RCC 7860 (cell line): Measurements from ENCODE around the gene SYT12.

Experiments used
- DNase-seq: peaks from one replicate; pipeline ENCODE4 v3.0.0-alpha.2; 2015; ENCODE audit warnings: low spot score
- FAIRE-seq: peaks from 2 replicates; lab custom pipeline; 2012; peaks lifted over from hg19 to GRCh38; lab: Jason Lieb, UNC

The SYT12 gene

DNA sequence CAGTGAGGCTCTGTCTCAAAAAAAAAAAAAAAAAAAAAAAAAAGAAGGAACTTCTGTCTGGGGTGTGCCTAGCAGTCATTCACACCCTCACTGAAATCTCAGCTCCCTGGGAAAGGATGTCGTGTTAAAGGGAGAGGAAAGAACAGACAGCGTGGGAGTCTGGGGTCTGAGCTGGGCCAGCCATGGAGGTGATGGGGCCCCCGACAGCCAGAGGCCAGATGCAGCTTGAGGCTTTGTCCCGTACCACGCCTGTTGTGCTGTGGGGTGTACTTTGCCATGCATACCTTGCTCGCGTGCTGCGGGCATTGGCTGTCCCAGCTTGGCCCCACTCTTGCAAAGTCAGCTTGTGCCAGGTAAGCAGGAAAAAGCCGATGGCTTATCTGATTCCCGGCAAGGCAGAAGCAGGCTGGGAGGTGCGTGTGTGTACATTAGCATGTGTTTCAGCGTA is 4.6 kb downstream of the SYT12 start:
- no peak for DNase-seq
- no peak for FAIRE-seq

DNA sequence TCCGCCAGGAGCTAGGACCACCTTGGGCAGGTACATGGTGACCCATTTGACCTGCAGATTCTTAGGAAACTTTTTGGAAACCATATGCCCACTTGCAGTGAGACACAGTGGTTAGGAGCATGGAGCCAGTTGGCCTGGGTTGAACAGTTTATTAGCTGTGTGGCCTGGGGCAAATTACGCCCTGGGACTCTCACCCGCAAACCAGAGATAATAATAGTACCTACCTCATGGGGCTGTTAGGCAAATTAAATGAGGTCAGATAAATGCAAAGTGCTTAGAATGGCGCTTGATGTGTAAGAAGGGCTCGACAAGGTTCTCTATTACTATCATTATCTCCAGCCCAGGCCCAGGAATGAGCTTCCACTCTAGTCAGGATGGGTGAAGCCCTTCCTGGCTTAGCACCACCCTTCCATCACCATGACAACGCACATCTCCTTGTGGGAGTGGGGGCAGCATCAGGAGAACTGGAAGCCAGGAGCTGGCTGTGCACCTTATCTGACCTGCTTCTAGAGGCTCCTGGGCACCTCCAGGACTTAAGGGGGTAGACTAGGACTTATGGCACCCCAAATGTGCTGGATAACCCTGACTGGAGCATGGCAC is 5.1 kb downstream of the SYT12 start:
- FAIRE-seq: no peak

DNA sequence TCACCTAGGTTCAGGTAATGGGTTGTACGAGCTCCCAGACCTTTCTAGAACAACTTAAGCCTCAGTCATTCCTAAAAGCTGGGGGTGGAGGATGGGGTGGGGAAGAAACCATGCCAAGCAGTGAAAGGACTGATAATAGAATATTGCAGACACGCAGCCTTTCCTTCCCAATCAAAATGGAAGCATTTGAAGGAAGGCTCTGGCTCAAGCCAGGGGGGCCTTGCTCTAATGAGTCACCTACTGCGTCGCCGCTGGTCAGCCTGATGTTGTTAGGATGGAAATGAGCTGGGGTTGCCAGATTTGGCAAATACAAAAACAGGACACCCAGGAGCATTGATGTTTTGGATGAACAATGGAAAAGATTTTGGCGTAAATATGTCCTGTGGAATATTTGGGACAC is 6.2 kb downstream of the SYT12 start:
- DNase-seq: no peak
- no peak for FAIRE-seq

More for the DNA sequence above, 5.1 kb downstream of the SYT12 start:
- DNase-seq: no peak

GRCh38 chr11:67030976-67031375 is 8.0 kb downstream of the SYT12 start:
- FAIRE-seq (no peak), DNase-seq (no peak)

- DNase-seq: peak; percentile 81
- peak; percentile 79 for FAIRE-seq
These were observed 9.0 kb downstream of the SYT12 start for GRCh38 chr11:67031791-67032561.

DNA sequence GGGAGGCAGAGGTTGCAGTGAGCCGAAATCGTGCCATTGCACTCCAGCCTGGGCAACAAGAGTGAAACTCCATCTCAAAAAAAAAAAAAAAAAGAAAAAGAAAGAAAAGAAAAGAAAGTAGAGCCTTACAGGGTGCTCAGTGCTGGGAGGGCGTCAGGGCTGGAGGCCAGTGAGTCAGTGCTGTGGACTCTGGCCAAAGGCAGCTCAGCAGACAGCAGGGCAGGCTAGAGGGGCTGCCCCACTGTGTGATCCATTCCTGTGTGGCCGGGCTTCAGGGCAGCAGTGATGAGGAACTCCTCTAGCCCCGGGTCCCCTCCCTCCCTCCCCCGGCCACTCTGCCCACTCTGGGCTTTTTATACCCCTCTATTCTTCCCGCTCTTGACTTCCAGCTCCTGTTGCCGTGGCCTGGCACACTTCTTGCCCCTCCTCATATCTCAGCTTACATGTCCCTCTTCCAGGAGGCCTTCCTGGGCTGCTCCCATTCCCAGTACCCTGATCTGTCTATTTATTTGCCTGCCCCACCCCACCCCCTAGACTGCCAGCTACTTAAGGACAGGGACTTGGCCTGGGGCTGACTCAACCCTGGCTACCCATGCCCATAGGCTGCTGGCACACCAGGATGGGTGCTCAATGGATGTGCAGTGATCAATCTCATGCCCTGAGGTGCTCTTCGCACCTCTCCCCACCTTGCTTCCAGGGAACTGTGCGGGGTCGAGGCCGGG is 10.1 kb downstream of the SYT12 start:
- DNase-seq (peak; percentile 86), FAIRE-seq (peak; percentile 71)

DNA sequence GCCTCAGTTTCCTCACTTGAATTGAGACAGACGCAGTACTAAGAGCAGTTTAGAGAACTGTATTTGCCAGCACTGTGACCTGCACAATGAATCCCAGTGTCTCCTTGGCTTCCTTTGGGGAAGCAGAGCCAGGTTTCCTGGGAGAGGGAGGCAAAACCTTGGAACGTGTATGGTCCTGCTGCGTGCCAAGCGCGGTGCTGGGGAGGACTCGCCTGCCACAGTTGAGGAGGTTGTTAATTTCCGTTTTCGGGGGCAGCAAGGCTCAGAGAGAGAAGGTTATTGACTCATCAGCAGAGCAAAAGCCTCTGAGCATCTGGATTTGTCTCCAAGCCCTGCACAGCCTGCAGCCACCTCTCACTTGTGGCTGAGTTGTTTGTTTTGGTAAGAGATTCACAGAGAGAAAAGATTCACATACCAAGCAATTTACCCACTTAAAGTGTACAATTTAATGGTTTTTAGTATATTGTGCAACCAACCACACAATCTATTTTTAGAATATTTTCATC is 10.8 kb downstream of the SYT12 start:
- DNase-seq (peak; percentile 83), FAIRE-seq (peak; percentile 91)

DNA sequence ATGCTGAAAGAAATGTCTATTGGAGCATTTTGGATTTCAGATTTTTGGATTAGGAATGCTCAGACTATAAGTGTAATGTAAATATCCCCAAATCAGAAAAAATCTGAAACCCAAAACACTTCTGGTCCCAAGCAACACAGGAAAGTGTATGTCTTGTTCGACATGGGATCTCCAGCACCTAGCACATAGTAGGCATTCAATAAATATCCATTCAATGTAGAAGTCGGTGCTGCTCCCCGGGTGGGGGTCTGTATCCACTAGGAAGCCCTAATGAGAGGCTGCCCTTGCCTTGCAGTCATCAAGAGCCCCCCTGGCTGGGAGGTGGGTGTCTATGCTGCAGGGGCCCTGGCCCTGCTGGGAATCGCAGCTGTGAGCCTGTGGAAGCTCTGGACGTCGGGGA is 11.4 kb downstream of the SYT12 start:
- no peak for DNase-seq
- no peak for FAIRE-seq

- no peak for DNase-seq
- FAIRE-seq: no peak
These were observed 17.2 kb downstream of the SYT12 start for GRCh38 chr11:67040147-67040546.

DNA sequence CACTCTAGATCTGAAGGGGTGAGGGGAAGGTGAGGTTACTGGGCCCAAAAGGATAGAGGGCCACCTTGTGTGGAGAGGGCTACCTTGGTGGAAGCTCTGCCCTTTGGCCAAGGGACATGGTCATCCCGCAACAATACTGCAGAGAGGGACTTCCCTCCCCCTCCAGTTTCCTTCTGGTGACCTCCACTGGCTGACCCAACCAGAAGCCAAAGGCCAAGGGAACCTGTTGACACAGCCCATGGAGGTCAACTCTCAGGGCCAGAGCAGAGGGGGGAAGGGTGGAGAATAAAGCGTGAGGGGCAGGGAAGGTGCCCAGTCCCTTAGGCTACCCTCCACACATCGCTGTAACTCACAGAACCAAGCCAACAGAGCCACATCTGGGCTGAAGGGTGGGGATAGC is 18.7 kb downstream of the SYT12 start:
- FAIRE-seq: no peak
- no peak for DNase-seq

- DNase-seq (no peak), FAIRE-seq (no peak)
These were observed 20.8 kb downstream of the SYT12 start for GRCh38 chr11:67043572-67044349.

DNA sequence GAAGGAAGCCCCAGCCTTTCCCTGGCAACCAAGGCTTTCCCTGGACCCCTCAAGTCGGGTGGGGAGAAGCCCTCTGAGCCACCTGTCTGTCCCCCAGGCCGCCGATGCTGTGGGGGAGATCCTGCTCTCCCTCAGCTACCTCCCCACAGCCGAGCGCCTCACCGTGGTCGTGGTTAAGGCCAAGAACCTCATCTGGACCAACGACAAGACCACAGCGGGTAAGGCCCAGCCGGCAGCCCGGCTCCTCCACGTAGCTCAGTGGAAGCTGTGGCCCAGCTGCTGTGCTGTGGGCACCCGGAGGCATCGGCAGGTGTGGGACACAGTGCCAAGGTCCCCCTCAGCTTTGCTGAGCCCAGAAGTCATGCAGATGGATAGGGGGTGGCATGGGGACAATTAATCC is 21.6 kb downstream of the SYT12 start:
- no peak for DNase-seq
- FAIRE-seq: no peak

DNA sequence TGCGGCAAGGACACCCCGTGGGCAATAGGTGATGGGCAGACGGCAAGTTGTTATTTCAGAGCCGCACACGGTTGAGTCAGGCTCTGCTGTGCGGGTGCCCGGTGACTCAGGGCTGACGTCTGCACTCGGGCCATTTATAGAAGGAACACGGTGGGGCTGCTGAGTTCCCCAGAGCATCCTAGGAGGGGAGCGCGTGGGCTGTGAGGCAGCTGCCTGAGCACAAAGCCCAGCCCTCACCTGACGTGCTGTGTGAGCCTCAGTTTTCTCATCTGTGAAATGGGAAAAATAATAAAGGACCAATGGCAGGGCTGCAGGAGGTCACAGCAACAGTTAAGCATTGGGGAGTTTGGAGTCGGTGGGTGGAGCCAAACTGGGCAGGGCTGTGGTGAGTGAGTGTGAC is 22.4 kb downstream of the SYT12 start:
- FAIRE-seq: no peak
- peak; percentile 82 for DNase-seq

DNA sequence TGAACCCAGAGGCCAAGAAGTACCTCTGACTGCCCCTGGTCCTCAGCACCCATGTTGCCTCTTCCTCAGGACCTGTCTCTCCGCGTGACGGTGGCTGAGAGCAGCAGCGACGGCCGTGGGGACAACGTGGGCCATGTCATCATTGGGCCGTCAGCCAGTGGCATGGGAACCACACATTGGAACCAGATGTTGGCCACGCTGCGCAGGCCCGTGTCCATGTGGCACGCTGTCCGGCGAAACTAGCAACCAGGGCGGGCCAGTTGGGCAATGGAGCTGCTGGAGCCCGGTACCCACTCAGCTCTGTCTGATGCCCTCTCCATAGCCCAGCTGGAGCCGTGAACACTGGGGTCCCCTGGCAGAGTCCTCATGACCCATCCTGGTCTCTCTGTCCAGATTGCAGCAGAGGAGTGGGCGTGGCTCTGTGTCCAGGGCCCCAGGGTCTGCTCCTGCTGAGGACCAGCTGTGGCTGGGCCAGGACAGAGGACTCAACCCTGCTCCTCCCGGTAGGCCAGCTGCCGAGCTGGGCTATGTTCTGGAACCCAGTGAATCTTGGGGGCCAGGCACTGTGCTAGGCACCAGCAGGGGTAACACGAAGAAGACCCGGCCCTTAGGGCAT is 25.7 kb downstream of the SYT12 start:
- DNase-seq (no peak), FAIRE-seq (no peak)

DNA sequence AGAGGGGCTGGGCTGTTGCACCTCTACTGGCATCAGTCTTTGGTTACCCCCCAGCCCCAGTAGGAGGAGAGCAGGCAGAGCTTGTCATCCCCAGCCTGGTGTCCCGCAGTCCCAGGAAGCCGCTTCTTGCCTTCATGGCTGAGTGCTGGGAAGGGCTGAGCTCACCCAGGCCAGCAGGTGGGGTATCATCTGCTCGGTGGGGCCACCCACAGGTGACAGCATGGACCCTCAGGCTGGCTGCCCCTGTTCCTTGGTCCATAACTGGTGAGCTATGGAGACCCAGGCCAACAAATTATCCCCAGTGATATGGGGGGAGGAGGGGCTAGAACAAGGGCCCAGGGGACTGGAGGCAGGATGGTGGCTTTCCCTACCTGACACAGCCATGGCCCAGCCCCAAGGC is 27.2 kb downstream of the SYT12 start:
- DNase-seq: no peak
- no peak for FAIRE-seq

- FAIRE-seq: no peak
- no peak for DNase-seq
These were observed 28.4 kb downstream of the SYT12 start for GRCh38 chr11:67051180-67051893.

- FAIRE-seq: no peak
- DNase-seq: no peak
These were observed 29.1 kb downstream of the SYT12 start for GRCh38 chr11:67051945-67052488.

- no peak for FAIRE-seq
These were observed 30.0 kb downstream of the SYT12 start for GRCh38 chr11:67052891-67053290.

GRCh38 chr11:67053896-67054329 is 31.0 kb downstream of the SYT12 start:
- DNase-seq (no peak), FAIRE-seq (no peak)

More at GRCh38 chr11:67052891-67053290, 30.0 kb downstream of the SYT12 start:
- DNase-seq: no peak
